Kasumi-1 (cell line): ENCODE measurements around the gene MAPKAPK2.

Source experiments
- DNase-seq, 2 experiments: peaks; one replicate each; lab custom pipeline; 2025; lab: John Stamatoyannopoulos, UW

Gene MAPKAPK2

DNA sequence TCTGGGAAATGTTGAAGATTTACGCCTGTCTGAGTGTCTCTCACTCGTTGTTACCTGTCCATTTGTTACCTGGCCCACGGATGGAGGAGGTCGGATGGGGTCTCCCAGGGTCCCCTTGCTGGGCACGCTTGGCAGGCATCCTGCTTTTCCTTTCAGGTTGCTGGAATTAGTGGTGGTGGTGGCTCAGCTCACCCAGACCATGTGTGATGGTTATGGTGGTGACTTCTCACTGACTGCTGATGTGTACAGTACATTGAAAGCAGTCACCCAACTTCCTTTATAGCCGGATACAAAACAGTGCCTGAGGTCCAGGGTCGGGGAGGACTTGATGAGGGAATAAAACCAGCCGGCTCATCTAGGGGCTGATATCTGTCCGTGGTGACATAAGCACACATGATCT is 19.5 kb downstream of the MAPKAPK2 start:
- DNase-seq = no peak

GRCh38 chr1:206705191-206705590 is 20.5 kb downstream of the MAPKAPK2 start:
- no peak for DNase-seq

DNA sequence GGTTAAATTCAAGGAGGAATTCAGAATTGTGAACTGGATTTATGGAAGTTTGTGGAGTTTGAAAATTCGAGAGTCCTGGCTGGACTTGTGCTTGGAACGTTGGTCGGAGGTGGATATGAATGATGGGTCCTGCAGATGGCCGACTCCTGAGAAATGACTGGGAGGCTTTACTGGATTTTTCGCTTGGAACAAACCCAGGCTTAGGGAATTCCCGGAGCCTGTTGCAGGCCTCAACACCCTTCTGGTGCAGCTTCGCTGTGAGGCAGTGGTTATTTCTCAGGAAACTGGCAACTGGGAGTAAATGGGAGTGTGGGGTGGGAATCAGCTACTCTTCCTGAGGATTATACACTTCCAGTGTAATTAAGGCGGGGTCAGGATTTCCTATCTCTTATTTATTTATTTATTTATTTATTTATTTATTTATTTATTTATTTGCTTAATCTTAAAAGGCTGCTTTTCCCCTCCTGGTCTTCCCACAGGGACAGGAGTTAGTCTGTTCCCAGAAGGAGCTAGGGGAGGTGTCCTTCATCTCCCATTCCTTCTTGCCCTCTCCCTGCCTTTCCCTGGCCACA is 21.1 kb downstream of the MAPKAPK2 start:
- DNase-seq = no peak

GRCh38 chr1:206706298-206706791 is 21.6 kb downstream of the MAPKAPK2 start:
- DNase-seq = no peak

- DNase-seq = no peak
Observed at GRCh38 chr1:206706806-206707366, 22.2 kb downstream of the MAPKAPK2 start.

- DNase-seq = peak; percentile 44 to 50
Observed at GRCh38 chr1:206708058-206708457, 23.4 kb downstream of the MAPKAPK2 start.

DNA sequence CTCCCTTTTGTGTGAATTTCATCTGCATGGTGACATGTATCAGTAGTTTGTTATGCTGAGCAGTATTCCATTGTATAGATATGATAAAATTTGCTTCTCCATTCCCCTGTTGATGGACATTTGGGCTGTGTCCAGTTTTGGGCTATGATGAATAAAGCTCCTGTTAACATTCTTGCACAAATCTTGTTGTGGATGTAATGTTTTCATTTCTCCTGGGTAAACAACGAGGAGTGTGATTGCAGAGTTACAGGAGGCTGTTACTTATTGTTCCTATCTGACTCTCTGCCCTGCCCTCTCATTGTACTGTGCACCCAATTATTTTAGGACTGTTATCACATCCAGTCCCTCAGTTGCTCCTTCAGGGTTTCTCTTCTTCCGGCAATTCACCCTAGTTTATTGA is 24.2 kb downstream of the MAPKAPK2 start:
- DNase-seq = no peak

GRCh38 chr1:206709322-206709721 is 24.6 kb downstream of the MAPKAPK2 start:
- no peak for DNase-seq

DNA sequence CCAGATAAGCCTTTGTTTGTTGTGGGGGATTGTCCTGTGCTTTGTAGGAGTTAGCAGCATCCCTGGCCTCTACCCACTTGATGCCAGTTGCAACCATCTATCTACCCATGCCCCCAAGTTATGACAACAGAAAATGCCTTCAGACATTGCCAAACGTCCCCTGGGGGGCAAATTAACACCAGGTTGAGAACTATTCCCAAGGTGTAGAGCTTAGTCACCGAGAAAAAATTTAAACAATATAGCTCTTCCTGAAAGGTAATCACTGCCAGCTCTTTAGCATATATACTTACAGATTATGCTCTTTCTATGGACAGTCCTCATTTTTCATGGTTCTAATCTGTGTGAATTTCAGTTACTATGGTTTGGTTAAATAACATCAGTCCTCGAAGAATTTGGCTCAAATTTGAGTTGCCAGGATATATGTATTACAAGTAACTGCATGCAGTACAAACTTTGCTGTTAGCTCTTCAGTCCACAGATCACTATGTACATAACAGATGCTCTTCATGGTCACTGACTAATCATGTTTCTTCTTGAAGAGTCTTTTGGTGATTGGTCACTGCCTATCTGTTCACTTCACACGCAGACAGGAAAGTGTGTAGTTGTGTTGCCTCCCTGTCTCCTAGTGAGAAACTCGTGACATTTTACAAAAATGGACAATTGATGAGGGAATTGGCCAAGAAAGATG is 25.2 kb downstream of the MAPKAPK2 start:
- no peak for DNase-seq

DNA sequence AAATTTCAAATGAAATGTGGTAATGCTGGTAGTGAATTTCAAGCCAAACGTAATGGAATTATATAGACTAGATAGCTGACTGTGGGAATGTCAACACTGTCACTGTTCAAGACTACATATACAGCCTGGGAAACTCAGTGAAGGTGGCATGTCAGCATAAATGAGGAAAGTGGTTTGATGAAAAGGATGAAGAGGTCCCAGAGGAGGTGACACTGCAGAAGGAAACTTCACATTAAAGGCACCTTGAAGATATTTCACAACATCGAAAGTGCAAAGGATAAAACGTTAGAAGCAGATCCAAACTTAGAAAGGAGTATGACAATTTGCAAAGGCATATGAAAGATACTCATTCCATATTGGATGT is 25.7 kb downstream of the MAPKAPK2 start:
- no peak for DNase-seq

DNA sequence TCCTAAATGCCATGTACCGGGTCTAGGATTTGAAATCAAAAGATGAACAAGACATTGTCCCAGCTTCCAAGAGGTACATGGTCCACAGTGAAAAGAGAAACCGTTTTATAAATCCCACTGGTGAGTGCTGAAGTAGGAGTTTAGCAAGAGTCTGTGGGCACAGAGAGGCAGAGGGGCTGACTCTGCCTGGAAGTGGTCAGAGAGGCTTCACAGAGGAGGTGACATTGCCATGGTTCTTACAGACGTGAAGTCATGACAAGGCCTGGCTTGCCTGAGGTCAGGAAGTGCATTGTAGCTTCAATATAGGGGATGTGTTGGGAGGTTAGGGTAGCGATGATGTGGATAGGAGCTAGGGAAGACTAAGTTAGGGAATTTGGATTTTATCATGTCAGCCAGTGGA is 28.4 kb downstream of the MAPKAPK2 start:
- no peak for DNase-seq

DNA sequence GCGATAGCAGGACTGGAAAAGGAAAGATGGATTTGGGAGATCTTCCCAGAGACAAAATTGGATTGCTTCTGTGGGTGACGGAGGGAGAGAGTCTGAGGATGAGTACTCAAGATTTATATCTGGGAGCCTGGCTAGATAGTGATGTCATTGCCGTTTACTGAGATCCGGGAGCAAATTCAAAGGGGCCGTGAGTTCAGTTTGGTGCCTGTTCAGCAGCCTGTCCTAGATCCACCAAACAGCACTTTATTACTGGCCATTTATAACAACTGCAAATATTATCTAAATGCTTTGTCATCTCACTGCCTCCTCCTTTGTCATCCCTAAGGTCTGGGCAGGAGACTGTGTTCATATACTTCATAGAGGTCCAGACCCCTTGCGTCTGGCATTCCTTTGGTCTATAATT is 29.2 kb downstream of the MAPKAPK2 start:
- no peak for DNase-seq

DNA sequence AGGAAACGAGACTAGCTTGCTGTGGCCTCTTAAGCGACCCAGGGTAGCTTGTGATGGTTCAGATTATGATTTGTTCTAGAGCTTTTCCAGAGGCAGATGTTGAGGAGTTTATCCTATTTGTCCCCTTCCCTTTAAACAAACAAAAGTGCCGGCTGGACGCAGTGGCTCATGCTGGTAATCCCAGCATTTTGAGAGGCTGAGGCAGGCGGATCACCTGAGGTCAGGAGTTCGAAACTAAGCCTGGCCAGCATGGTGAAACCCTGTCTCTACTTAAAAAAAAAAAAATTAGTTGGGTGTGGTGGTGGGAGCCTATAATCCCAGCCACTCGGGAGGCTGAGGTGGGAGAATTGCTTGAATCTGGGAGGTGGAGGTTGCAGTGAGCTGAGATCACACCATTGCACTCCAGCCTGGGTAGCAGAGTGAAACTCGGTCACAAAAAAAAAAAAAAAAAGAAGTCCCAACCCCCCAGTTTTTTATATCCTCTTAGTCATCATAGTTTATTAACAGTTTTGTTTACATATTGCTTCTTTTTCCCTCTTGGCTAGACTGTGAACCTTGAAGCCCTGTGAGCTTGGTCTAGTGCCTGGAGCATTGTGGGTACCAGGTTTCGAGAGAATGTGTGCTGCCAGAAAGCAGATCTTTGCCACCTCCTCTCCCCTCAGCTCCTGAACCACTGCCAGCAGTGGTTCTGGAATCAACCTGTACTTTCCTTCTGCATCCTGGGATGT is 29.8 kb downstream of the MAPKAPK2 start:
- DNase-seq = no peak

DNA sequence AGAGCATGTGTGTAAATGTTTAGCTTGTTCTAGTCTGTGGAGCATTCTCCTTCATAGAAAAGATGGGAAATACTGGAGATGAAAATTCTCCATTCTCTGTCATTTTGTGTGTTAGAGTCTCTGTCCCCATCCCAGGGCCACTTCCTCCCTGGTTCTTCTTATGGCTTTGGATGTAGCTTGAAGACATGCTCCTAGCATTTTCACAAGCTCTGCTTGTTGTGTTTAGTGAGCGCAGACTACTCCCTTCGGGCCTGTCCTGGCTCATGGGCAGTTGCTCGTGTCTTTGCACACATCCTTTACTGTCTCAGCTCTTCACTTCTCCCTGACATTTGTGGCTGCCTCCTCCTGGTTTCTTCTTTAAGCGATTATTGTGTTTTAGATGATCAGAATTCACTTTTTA is 30.4 kb downstream of the MAPKAPK2 start:
- no peak for DNase-seq

GRCh38 chr1:206715552-206716158 is 30.9 kb downstream of the MAPKAPK2 start:
- no peak for DNase-seq

- DNase-seq = peak in 1 of 2 experiments; percentile 13
Observed at GRCh38 chr1:206716159-206716869, 31.6 kb downstream of the MAPKAPK2 start.

DNA sequence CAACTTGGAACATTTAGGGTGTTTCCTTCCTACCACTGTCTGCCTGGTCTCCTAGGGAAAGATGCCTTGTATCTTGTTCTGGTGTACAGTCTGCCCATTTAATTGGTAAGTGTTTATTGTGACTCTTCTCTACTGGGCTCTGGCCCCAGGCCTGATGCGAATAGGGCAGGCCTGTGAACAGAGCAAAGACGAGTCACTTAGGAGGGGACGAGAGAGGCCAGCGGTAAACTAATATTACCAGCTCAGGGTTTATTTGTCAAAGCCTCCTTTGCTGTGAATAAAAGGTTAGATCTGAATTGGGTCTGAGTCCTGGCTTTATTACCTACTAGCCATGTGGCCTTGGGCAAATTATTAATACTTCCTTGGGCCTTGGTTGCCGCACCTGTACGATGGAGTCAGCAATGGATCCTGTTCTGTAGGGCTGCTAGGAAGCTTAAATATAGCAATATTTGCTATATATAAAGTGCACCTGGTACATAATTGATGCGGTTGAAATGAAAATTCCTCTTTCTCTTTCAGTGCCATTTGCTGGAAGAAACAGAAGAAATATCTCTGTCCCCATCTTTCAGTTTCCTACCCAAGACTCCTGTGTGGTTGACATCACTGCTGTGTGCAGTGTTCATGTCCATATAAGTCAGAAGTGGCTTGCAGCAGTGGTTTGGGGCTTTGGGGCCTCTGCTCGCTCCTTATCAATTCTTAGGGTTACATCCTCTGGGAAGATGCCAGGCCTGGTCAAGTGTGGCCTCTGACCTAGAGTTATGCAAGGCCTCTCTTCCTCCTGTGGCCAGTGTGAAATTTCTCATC is 32.4 kb downstream of the MAPKAPK2 start:
- DNase-seq = no peak

- no peak for DNase-seq
Observed at GRCh38 chr1:206717674-206717989, 32.9 kb downstream of the MAPKAPK2 start.

DNA sequence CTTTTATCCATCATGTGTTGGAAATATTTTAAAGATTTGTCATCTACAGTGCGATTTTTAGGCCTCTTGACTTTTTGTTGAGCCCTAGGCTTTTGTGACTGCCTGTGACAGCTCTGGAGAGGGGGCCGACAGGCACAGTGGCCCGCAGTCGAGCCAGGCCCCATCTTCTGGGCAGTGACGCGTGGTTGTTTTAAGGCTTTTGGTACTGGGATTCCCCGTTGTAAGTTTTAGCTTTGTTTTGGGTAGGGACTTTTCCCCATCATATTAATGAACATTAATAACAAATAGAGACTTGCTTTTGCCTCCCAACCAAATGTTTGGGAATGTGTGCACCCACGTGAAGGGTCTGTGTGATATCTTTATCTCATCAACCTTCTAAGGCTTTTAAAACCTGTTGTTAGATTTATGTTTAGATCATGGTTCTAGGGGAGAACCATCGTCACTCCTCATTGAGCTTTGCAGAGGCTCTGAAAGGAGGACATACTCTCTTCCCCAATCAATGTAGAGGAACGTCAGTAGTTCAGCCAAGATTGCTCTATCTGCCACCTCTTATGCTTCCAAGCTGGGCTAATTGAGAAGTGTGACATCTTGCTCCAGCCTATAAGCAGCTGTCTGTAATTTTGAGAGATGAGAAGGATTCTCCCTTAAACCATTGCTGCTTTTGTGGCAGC is 34.6 kb downstream of the MAPKAPK2 start:
- no peak for DNase-seq

GRCh38 chr1:206721454-206721853 is 36.7 kb downstream of the MAPKAPK2 start:
- DNase-seq = no peak
